ENCODE measurements around the gene CCNG2. TPM values are rescaled to one million over a fixed set of nuclear protein-coding genes. Genes with fewer than 3 reads are reported as not detected.

Gene CCNG2
- total RNA-seq, 1 donor from 2014 or later, result 115 TPM

DNA sequence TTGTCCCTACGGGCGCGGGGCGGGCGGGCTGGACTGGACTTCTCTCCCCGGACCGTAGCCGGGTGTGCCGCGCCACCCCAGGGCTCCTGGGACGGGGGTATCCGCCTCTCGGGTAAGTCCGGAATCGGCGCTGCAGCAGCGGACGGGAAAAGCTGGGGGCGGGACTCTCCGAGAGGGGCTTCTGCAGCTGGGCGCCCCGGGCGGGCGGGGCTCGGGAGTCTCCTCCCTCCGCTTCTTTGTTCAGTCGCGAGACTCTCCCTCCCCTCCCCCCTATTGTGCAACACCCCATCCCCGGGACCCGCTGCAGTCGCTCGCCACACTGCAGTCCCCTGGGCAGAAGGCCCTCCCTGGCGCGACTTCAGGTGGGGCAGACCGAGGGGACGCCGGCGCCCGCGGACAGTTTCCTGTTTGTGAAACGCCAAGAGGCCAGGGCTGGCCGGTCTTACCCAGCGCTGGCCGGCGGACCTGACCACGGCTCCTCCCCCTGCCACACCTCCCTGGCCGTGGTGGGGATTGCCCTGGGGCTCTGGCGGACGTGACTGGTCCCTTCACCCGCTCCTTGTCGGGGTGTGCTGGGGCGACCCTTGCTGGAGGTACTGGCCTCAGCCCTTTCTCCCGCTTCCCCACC, 966 bp downstream of the CCNG2 start:
- DNase-seq, result peak; percentile 96
- peaks cover 14% of the 10 kb centered on the region for H3K27me3 Mint-ChIP-seq (ENCODE audit: unreplicated experiment)
- peaks cover 23% of the 10 kb centered on the region for H3K9me3 Mint-ChIP-seq (ENCODE audit: unreplicated experiment)
- peaks cover 29% of the 10 kb centered on the region for H3K4me1 Mint-ChIP-seq (ENCODE audit: low read depth, unreplicated experiment)
- peak overlapping the region; percentile 95 for H3K4me3 Mint-ChIP-seq (ENCODE audit: unreplicated experiment)
- peak overlapping the region; percentile 93 for H3K27ac Mint-ChIP-seq (ENCODE audit: unreplicated experiment)
- TF ChIP-seq, protein P1, sequence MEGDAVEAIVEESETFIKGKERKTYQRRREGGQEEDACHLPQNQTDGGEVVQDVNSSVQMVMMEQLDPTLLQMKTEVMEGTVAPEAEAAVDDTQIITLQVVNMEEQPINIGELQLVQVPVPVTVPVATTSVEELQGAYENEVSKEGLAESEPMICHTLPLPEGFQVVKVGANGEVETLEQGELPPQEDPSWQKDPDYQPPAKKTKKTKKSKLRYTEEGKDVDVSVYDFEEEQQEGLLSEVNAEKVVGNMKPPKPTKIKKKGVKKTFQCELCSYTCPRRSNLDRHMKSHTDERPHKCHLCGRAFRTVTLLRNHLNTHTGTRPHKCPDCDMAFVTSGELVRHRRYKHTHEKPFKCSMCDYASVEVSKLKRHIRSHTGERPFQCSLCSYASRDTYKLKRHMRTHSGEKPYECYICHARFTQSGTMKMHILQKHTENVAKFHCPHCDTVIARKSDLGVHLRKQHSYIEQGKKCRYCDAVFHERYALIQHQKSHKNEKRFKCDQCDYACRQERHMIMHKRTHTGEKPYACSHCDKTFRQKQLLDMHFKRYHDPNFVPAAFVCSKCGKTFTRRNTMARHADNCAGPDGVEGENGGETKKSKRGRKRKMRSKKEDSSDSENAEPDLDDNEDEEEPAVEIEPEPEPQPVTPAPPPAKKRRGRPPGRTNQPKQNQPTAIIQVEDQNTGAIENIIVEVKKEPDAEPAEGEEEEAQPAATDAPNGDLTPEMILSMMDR (IDR thresholded peaks at IDR 0.05; ENCODE audit: partially characterized antibody, unreplicated experiment), result no peak
- no peaks in the 10 kb centered on the region for H3K36me3 Mint-ChIP-seq (ENCODE audit: unreplicated experiment)

DNA sequence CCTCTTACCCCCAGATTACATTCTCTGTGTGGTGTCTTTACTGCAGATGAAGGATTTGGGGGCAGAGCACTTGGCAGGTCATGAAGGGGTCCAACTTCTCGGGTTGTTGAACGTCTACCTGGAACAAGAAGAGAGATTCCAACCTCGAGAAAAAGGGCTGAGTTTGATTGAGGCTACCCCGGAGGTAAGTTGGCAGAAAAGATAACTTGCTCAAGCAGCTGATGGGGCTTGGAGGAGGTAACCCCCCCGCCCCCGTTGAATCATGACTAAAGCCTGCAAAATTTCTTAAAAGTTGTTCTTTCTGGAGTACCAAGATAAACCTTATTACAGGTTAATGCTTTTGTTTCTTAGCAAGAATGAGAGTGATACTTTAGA, 1.5 kb downstream of the CCNG2 start:
- peaks cover 25% of the 10 kb centered on the region for H3K9me3 Mint-ChIP-seq (ENCODE audit: unreplicated experiment)
- H3K4me1 Mint-ChIP-seq (ENCODE audit: low read depth, unreplicated experiment), result peaks cover 34% of the 10 kb centered on the region
- peak overlapping the region; percentile 93 for H3K27ac Mint-ChIP-seq (ENCODE audit: unreplicated experiment)
- peaks cover 14% of the 10 kb centered on the region for H3K27me3 Mint-ChIP-seq (ENCODE audit: unreplicated experiment)
- TF ChIP-seq, protein P1 (IDR thresholded peaks at IDR 0.05; ENCODE audit: partially characterized antibody, unreplicated experiment), result no peak
- no peaks in the 10 kb centered on the region for H3K36me3 Mint-ChIP-seq (ENCODE audit: unreplicated experiment)
- H3K4me3 Mint-ChIP-seq (ENCODE audit: unreplicated experiment), result peak overlapping the region; percentile 95
- no peak for DNase-seq

DNA sequence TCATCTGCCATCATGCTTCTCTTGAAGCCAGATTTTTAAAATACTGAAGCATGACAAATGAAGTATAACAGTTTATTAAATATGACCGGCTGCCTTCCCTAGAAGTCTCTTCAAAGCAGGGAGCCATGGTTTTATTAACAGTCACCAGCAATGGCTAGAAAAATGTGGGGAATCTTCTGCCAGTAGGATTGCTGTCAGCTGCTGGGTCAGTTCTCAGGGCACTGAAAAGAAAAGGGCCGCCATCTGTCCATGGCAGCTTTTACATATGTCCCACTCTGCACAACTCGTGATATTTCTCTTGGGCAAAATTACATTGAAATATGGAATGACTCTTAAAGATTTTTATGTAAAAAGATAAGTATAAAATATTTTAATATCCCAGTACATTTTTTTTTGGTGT, 2.8 kb downstream of the CCNG2 start:
- peak overlapping the region; percentile 91 for H3K27ac Mint-ChIP-seq (ENCODE audit: unreplicated experiment)
- TF ChIP-seq, protein P1 (IDR thresholded peaks at IDR 0.05; ENCODE audit: partially characterized antibody, unreplicated experiment), result no peak
- peak; percentile 35 for DNase-seq
- peaks cover 43% of the 10 kb centered on the region for H3K4me1 Mint-ChIP-seq (ENCODE audit: low read depth, unreplicated experiment)
- peaks cover 25% of the 10 kb centered on the region for H3K9me3 Mint-ChIP-seq (ENCODE audit: unreplicated experiment)
- H3K27me3 Mint-ChIP-seq (ENCODE audit: unreplicated experiment), result peaks cover 14% of the 10 kb centered on the region
- H3K36me3 Mint-ChIP-seq (ENCODE audit: unreplicated experiment), result no peaks in the 10 kb centered on the region
- peak overlapping the region; percentile 95 for H3K4me3 Mint-ChIP-seq (ENCODE audit: unreplicated experiment)

DNA sequence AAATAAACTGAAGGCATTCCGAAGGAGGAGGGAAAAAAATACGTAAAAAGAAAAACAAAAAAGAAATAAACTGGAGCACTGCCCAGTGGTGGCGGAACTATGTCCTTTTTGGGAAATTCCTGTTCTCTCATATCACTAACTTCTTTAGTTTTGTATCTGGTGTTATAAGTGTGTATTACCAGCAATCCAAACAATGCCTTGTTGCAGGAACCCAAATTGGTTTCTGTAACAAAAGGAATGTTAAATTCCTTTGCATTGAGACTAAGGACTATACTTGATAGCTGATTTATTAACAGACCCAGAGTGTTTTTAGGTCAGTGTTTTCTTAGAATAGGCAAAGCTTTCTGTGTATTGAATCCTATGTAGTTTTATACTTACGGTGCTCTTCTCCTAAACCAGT, 6.6 kb downstream of the CCNG2 start:
- peaks cover 11% of the 10 kb centered on the region for H3K9me3 Mint-ChIP-seq (ENCODE audit: unreplicated experiment)
- H3K36me3 Mint-ChIP-seq (ENCODE audit: unreplicated experiment), result no peaks in the 10 kb centered on the region
- TF ChIP-seq, protein P1 (IDR thresholded peaks at IDR 0.05; ENCODE audit: partially characterized antibody, unreplicated experiment), result no peak
- H3K27me3 Mint-ChIP-seq (ENCODE audit: unreplicated experiment), result peaks cover 5% of the 10 kb centered on the region
- peak overlapping the region; percentile 65 for H3K4me3 Mint-ChIP-seq (ENCODE audit: unreplicated experiment)
- peaks cover 41% of the 10 kb centered on the region for H3K4me1 Mint-ChIP-seq (ENCODE audit: low read depth, unreplicated experiment)
- DNase-seq, result no peak
- no peak overlapping the region for H3K27ac Mint-ChIP-seq (ENCODE audit: unreplicated experiment)

DNA sequence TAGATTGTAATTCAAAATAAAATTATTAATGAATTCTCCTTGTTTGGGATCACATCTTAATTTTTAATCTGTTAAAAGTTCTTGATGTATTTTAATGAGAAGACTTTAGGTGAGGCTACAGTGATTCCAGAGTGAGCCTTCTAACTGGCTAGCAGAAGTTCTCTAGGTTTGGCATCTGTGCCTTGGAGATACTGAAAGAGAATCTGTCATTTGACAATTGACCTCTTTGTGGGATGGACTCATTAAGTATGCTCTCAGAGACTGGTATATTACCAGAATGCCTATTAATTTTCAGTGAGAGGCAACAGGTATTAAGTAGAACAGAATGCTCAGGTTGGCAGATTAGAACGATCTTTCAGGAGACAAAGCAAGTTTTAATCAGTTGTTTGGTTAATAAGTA, 10.2 kb downstream of the CCNG2 start:
- no peak overlapping the region for H3K4me3 Mint-ChIP-seq (ENCODE audit: unreplicated experiment)
- peaks cover 34% of the 10 kb centered on the region for H3K4me1 Mint-ChIP-seq (ENCODE audit: low read depth, unreplicated experiment)
- no peak for DNase-seq
- no peaks in the 10 kb centered on the region for H3K27me3 Mint-ChIP-seq (ENCODE audit: unreplicated experiment)
- H3K36me3 Mint-ChIP-seq (ENCODE audit: unreplicated experiment), result no peaks in the 10 kb centered on the region
- H3K9me3 Mint-ChIP-seq (ENCODE audit: unreplicated experiment), result peaks cover 2% of the 10 kb centered on the region
- H3K27ac Mint-ChIP-seq (ENCODE audit: unreplicated experiment), result no peak overlapping the region
- TF ChIP-seq, protein P1 (IDR thresholded peaks at IDR 0.05; ENCODE audit: partially characterized antibody, unreplicated experiment), result no peak

Measured in glutamatergic neuron (in vitro differentiated cells).